Measurements from ENCODE around the gene VIPR2. TPM values are rescaled to one million over a fixed set of nuclear protein-coding genes. Genes with fewer than 3 reads are reported as not detected.

The VIPR2 gene
- total and polyA plus RNA-seq, 2 experiments from 2014 or later: 1.3 to 2.7 TPM

DNA sequence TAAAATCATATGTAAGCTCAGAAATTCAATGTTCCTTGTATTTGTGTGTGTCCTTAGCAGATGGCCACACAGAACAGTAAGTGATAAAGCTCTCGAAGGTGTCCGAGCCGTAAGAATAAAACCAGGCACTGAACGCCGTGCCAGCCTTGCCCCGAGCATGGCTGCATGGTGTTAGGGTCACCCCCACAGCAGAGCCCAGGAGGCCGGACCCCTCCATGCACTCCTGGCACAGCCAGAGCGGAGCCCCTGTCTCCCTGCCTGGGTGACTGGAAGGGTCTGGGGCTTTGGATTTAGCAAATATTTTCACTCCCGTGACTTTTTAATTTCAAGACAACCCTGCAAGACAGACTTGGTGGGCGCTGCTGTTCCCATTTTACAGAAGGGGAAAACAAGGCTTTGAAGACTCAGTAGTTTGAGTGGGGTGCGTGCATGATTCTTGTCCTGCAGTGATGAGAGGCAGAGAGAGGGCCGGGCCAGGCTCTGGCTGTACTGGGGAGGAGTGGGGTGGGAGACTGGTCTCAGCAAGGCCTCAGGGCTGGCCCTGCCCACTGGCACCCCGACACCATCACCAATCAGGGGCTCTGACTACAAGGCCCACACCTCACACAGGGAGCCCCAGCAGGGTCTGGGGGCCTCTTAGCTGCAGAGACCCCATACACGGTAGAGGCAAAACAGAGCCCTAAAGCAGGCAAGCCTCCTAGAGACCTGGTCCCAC, 39.4 kb downstream of the VIPR2 start (continued):
- TF ChIP-seq ZNF331 (CRISPR knock-in tag; IDR thresholded peaks at IDR 0.05; ENCODE audit: low read depth): no peak
- no peak for TF ChIP-seq EZH2phosphoT487 (IDR thresholded peaks at IDR 0.05; ENCODE audit: unreplicated experiment)
- no peak for TF ChIP-seq CREB1 (CRISPR knock-in tag; IDR thresholded peaks at IDR 0.05; ENCODE audit: low read depth)
- TF ChIP-seq EZH2 (IDR thresholded peaks at IDR 0.05; ENCODE audit: low read depth, unreplicated experiment): no peak
- TF ChIP-seq, protein P1, sequence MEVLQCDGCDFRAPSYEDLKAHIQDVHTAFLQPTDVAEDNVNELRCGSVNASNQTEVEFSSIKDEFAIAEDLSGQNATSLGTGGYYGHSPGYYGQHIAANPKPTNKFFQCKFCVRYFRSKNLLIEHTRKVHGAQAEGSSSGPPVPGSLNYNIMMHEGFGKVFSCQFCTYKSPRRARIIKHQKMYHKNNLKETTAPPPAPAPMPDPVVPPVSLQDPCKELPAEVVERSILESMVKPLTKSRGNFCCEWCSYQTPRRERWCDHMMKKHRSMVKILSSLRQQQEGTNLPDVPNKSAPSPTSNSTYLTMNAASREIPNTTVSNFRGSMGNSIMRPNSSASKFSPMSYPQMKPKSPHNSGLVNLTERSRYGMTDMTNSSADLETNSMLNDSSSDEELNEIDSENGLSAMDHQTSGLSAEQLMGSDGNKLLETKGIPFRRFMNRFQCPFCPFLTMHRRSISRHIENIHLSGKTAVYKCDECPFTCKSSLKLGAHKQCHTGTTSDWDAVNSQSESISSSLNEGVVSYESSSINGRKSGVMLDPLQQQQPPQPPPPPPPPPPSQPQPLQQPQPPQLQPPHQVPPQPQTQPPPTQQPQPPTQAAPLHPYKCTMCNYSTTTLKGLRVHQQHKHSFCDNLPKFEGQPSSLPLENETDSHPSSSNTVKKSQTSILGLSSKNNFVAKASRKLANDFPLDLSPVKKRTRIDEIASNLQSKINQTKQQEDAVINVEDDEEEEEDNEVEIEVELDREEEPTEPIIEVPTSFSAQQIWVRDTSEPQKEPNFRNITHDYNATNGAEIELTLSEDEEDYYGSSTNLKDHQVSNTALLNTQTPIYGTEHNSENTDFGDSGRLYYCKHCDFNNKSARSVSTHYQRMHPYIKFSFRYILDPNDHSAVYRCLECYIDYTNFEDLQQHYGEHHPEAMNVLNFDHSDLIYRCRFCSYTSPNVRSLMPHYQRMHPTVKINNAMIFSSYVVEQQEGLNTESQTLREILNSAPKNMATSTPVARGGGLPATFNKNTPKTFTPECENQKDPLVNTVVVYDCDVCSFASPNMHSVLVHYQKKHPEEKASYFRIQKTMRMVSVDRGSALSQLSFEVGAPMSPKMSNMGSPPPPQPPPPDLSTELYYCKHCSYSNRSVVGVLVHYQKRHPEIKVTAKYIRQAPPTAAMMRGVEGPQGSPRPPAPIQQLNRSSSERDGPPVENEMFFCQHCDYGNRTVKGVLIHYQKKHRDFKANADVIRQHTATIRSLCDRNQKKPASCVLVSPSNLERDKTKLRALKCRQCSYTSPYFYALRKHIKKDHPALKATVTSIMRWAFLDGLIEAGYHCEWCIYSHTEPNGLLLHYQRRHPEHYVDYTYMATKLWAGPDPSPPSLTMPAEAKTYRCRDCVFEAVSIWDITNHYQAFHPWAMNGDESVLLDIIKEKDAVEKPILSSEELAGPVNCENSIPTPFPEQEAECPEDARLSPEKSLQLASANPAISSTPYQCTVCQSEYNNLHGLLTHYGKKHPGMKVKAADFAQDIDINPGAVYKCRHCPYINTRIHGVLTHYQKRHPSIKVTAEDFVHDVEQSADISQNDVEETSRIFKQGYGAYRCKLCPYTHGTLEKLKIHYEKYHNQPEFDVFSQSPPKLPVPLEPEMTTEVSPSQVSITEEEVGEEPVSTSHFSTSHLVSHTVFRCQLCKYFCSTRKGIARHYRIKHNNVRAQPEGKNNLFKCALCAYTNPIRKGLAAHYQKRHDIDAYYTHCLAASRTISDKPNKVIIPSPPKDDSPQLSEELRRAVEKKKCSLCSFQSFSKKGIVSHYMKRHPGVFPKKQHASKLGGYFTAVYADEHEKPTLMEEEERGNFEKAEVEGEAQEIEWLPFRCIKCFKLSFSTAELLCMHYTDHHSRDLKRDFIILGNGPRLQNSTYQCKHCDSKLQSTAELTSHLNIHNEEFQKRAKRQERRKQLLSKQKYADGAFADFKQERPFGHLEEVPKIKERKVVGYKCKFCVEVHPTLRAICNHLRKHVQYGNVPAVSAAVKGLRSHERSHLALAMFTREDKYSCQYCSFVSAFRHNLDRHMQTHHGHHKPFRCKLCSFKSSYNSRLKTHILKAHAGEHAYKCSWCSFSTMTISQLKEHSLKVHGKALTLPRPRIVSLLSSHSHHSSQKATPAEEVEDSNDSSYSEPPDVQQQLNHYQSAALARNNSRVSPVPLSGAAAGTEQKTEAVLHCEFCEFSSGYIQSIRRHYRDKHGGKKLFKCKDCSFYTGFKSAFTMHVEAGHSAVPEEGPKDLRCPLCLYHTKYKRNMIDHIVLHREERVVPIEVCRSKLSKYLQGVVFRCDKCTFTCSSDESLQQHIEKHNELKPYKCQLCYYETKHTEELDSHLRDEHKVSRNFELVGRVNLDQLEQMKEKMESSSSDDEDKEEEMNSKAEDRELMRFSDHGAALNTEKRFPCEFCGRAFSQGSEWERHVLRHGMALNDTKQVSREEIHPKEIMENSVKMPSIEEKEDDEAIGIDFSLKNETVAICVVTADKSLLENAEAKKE (CRISPR knock-in tag; IDR thresholded peaks at IDR 0.05): no peak

DNA sequence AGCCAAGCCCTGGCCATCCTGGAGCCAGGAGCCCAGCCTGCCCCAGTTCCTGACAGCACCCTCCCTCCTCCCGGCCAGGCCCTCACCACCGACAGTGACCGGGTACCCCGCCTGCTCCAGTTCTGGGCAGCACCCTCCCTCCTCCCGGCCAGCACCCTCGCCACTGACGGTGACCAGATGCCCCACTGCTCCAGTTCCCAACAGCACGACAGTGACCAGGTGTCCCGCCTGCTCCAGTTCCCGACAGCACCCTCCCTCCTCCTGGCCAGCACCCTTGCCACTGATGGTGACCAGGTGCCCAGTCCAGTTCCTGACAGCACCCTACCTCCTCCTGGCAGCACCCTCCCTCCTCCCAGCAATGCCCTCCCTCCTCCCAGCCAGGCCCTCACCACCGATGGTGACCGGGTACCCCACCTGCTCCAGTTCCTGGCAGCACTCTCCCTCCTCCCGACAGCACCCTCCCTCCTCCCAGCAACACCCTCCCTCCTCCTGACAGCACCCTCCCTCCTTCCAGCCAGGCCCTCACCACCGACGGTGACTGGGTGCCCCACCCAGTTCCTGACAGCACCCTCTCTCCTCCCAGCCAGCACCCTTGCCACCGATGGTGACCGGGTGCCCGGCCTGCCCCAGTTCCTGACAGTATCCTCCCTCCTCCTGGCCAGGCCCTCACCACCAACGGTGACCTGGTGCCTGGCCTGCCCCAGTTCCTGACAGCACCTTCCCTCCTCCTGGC, 40.3 kb downstream of the VIPR2 start:
- no peak overlapping the region for H3K4me2 ChIP-seq
- H3K27me3 Mint-ChIP-seq (ENCODE audit: insufficient read depth, low read depth, poor library complexity): peaks cover 7% of the 10 kb centered on the region
- no peaks in the 10 kb centered on the region for H3K9me2 ChIP-seq (ENCODE audit: insufficient read depth)
- no peak overlapping the region for H3K27ac ChIP-seq (ENCODE audit: low read depth)
- DNase-seq (ENCODE audit: low spot score) (no peak), ATAC-seq (no peak)
- H3K36me3 ChIP-seq (ENCODE audit: insufficient read depth): no peaks in the 10 kb centered on the region
- peaks cover 81% of the 10 kb centered on the region for H3K9me3 Mint-ChIP-seq
- no peaks in the 10 kb centered on the region for H3K27me3 ChIP-seq (ENCODE audit: insufficient read depth)
- no peak overlapping the region for H3K4me3 ChIP-seq
- H3K4me1 ChIP-seq (ENCODE audit: insufficient read depth): 0 out of 2 replicates have a peak, but pooled peaks cover 7% of the 10 kb centered on the region
- H3K27ac Mint-ChIP-seq: no peak overlapping the region
- peaks cover 24% of the 10 kb centered on the region for H3K36me3 Mint-ChIP-seq (ENCODE audit: low read depth)
- no peaks in the 10 kb centered on the region for H4K20me1 ChIP-seq (replicated peaks; ENCODE audit: insufficient read depth)
- no peak overlapping the region for H2AFZ ChIP-seq
- peaks cover 7% of the 10 kb centered on the region for H3K4me1 Mint-ChIP-seq
- H3F3A ChIP-seq (replicated peaks; ENCODE audit: low read depth): no peaks in the 10 kb centered on the region
- no peak overlapping the region for H3K4me3 Mint-ChIP-seq
- H3K79me2 ChIP-seq (replicated peaks; ENCODE audit: insufficient read depth): no peaks in the 10 kb centered on the region
- no peak for TF ChIP-seq NANOG (IDR thresholded peaks at IDR 0.05; ENCODE audit: borderline replicate concordance)
- TF ChIP-seq, protein P2, sequence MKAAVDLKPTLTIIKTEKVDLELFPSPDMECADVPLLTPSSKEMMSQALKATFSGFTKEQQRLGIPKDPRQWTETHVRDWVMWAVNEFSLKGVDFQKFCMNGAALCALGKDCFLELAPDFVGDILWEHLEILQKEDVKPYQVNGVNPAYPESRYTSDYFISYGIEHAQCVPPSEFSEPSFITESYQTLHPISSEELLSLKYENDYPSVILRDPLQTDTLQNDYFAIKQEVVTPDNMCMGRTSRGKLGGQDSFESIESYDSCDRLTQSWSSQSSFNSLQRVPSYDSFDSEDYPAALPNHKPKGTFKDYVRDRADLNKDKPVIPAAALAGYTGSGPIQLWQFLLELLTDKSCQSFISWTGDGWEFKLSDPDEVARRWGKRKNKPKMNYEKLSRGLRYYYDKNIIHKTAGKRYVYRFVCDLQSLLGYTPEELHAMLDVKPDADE (IDR thresholded peaks at IDR 0.05): no peak
- TF ChIP-seq ZNF114 (CRISPR knock-in tag; IDR thresholded peaks at IDR 0.05): no peak
- no peak for TF ChIP-seq EZH2phosphoT487 (IDR thresholded peaks at IDR 0.05; ENCODE audit: unreplicated experiment)
- no peak for TF ChIP-seq STAT1 (IDR thresholded peaks at IDR 0.05; ENCODE audit: unreplicated experiment)

Measured in GM23338 (cell line).